LNCAP (cell line): Measurements from ENCODE around the gene HOXA3.
A peak's percentile ranks its signal among the peaks of the same experiment; 100 is the strongest.

Source experiments
- TF ChIP-seq, protein P1 (sequence below): fragments of 450-650 bp; IDR thresholded peaks from 2 replicates; pipeline ENCODE4 v1.5.1; 2017; ENCODE audit warnings: mild to moderate bottlenecking

Gene HOXA3

DNA sequence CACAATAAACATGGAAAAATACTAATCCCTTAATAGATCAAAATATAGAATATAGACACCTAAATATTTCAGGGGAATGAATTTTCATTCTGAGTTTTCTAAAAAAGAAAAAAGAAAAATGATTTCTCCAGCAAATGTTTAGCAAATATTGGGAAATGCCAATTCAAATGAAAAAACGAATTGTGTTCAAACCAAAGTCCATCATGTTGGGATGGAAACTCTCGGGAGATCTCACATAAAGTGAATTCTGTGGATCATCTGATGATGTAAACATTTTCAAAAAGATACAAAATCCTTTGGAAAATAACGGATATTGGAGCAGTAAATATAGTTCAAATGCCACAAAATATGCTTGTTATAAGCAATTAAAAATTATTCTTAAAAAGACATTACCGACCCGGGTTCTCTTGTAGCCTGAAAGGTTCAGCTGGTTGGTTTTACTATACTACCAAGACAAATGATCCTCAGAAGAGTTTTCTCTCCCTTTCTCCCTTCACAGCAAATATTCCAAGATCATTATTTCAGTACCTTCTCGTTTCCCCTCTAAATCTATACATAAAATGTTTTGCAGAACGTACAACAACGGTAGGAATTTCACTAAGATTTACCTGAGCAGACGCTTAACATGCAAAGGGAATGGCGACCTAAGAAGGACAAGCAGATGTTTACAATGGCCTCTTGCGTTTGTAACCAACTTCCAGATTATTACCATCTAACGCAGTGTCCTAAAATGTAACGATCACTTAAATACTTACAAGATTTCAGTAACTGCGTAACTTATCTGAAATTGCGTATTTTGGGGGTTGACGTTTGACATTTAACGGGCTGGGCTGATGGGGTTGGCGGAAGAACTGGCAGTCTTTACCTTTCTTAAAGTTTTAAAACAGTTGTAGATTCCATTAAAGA is 45.0 kb upstream of the HOXA3 start:
- TF ChIP-seq, protein P1, sequence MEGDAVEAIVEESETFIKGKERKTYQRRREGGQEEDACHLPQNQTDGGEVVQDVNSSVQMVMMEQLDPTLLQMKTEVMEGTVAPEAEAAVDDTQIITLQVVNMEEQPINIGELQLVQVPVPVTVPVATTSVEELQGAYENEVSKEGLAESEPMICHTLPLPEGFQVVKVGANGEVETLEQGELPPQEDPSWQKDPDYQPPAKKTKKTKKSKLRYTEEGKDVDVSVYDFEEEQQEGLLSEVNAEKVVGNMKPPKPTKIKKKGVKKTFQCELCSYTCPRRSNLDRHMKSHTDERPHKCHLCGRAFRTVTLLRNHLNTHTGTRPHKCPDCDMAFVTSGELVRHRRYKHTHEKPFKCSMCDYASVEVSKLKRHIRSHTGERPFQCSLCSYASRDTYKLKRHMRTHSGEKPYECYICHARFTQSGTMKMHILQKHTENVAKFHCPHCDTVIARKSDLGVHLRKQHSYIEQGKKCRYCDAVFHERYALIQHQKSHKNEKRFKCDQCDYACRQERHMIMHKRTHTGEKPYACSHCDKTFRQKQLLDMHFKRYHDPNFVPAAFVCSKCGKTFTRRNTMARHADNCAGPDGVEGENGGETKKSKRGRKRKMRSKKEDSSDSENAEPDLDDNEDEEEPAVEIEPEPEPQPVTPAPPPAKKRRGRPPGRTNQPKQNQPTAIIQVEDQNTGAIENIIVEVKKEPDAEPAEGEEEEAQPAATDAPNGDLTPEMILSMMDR, result no peak

DNA sequence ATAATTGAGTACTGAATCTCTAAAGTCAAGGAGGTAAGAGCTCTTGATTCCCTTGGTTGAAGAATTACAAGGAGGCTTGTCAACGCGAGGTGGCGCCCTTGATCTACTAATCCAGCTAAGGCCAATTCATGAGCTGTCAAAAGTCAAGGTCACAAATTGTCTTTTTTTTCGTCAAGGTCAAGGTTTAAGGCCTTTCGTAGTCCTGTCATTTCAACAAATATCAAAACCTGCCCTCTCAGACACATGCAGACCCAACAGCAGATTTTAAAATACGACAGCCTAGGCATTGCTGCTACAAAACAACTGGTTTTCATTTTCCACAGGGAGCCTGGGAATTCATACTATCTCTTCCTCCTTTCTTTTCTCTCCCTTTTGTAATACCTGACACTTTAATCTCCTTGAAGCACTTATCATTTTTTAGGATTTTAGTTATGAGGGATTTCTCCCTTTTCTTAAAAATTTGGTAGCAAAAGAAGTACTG is 43.9 kb upstream of the HOXA3 start:
- TF ChIP-seq, protein P1, result peak; percentile 83

DNA sequence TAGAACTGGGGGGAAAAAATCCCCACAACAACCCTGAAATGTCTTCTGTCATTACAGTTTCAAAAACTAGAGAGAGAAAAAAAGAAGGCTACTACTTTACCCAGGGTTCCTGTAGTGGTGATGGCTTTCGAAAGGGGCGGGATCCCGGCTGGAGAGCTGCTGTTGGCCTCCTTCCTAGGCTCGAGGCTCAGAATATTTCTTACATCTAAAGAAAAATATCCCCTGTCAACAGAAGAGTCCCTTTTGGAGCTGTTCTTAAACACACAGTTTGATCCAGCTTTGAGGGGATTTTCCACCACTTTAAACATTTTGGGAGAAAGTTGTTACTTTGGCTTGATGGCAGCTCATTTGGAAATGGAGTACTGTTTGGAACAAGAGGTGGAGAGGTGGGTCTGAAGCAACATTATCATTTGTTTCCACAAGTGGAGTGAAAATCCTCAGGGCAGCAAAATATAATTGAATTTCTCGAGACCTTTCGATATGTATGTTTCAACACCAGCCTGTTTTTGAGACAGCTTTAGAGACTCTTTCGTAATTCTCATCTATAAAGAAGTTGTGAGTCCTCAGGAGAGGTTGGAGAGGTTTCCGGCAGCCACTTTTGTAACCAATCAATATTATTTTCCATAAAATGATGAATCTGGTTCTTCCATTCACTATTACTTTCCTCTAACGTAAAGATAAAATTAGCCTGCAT is 42.5 kb upstream of the HOXA3 start:
- TF ChIP-seq, protein P1, result no peak

DNA sequence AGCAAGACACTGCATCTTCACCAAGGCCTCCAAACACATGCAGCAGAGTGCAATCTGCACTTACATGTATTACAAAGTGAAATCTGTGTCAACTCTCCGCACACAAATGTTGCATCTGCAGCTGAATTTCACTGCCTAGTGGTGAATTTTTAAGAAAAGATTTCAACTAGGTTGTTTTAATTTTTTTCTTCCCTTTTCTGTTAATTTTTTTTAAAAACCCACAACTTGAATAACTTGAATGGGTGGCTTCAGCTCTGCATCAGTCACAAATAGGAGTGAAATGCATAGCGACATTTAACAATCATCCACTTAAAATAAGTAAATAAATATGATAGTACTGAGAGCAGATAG is 41.6 kb upstream of the HOXA3 start:
- TF ChIP-seq, protein P1, result no peak

DNA sequence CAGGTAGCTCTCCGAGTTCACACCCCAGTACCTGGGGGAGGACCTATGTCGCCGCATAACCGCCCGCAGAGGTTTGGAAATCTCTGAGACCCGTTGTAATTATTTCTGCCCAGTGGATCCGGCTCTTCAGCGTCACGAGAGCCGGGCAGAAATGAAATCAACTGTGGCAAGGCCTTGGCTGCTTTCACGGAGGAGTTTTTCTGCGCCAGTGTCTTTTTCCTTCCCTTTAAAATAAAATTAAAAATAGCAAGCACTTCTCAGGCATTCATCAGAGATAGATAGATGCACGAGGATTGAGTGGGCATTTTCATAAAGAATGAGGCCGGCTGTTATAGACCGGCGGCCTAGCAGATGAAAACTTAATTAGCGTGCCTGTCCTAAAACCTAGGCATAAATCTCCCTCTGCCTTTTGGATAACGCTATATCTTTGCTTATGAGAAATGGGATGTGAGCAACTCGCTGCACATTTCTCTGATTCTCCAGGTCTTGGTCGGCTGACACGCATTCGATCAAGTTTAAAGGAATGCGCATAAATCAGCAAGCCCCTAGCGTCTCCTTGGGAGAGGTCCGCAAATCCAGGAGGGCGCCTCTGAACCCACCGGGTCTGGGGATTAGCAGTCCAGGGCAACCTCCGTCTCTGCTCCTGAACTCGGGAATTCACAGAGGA is 41.1 kb upstream of the HOXA3 start:
- TF ChIP-seq, protein P1, result no peak

DNA sequence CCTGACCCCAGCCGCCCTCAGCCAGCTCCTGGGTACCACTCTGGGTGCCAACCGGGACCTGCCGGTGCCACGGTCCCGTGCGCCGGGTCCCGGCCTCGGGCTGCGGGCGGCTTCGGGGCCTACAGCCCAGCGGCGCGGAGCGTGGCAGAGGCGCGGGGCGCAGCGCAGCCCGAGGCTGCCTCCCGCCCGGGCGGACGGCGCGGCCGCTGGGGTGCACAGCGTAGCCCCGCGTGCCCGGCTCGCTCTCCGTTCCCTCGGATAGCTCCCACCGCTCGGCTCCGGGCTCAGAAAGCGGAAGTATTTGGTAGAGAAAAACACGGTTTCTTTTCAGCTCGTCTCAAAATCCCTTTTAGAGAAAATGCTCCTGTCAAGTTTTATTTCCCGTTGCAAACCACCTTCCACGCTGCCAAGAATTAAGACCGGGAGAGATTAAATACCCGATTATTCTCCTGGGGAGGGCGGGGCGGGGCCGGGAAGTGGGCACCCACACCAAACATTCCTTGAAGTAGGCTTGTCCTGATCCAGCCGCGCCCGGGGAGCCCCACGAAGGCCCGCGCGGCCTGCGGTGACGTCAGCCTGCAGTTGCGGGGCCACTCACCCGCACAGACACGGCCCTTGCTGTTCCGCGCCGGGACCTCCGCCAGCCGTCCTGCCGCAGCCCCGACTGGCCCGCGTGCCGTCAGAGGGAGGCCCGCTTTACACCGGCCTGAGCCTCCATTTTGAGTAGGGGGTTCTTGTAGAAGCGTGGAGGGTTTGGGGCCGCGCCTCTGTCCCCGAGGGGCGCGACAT is 40.4 kb upstream of the HOXA3 start:
- TF ChIP-seq, protein P1, result no peak
